Activated B cell treated with CpG ODN at 0.5 μM for 24 hours (primary cell): Measurements from ENCODE around the gene TMEM30B. TPM values are rescaled to one million over a fixed set of nuclear protein-coding genes. Genes with fewer than 3 reads are reported as not detected.

Source experiments
- ATAC-seq: fragments of 200-7000 bp; cut with Tn5 transposase; one replicate; pipeline ENCODE4 v1.10.0; 2021; ENCODE audit warnings: low read depth, mild to moderate bottlenecking, moderate library complexity
- CTCF ChIA-PET: fragments of 350-600 bp; sonication (Branson Sonifier 250); formaldehyde crosslinking; loops from one replicate; lab custom pipeline; 2021; ENCODE audit warnings: antibody characterized with exemption; lab: Charles Lee
- POLR2A ChIA-PET: fragments of 350-600 bp; sonication (Branson Sonifier 250); formaldehyde crosslinking; loops from one replicate; lab custom pipeline; 2021; ENCODE audit warnings: antibody characterized with exemption; lab: Charles Lee
- DNase-seq: peaks from one replicate; pipeline ENCODE4 v3.0.0; 2022
- H3K27ac Mint-ChIP-seq: one replicate; pipeline ENCODE4 v1.8.0; 2020; ENCODE audit warnings: mixed read lengths
- H3K27me3 Mint-ChIP-seq: one replicate; pipeline ENCODE4 v1.8.0; 2021; ENCODE audit warnings: mixed read lengths
- H3K36me3 Mint-ChIP-seq: one replicate; pipeline ENCODE4 v1.8.0; 2021; ENCODE audit warnings: low read depth, mixed read lengths
- H3K4me1 Mint-ChIP-seq: one replicate; pipeline ENCODE4 v1.8.0; 2021; ENCODE audit warnings: mixed read lengths
- H3K4me3 Mint-ChIP-seq: one replicate; pipeline ENCODE4 v1.8.0; 2020; ENCODE audit warnings: mild to moderate bottlenecking, mixed read lengths
- H3K9me3 Mint-ChIP-seq: one replicate; pipeline ENCODE4 v1.8.0; 2020; ENCODE audit warnings: mixed read lengths
- CTCF ChIP-seq: fragments of 200-600 bp; IDR thresholded peaks from one replicate; pipeline ENCODE4 v1.8.0; 2022; ENCODE audit warnings: antibody characterized with exemption, mild to moderate bottlenecking
- intact Hi-C: fragments of 100-400 bp; cut with micrococcal nuclease; formaldehyde crosslinking; loops from one replicate; pipeline ENCODE4 v1.15.1; 2024
- total RNA-seq: library from RNA; stranded (reverse); gene quantifications from 2 replicates; pipeline ENCODE4 v1.2.3, GENCODE V29; 2022

Gene TMEM30B
- total RNA-seq, 1 donor from 2014 or later: not detected

- Mint-ChIP-seq H3K4me3 (no peak overlapping the region), H3K9me3 (no peaks in the 10 kb centered on the region), H3K36me3 (no peaks in the 10 kb centered on the region), H3K27ac (no peak overlapping the region), H3K4me1 (peaks cover 9% of the 10 kb centered on the region), H3K27me3 (peaks cover 5% of the 10 kb centered on the region)
- CTCF ChIA-PET: interaction anchor here (0.8 to 5.5 kb wide), 6 partner anchors 9 to 1070 kb away, joined by 3 to 55 read pairs (median 9); no protein-coding TSS in a partner anchor
- ATAC-seq (no peak), DNase-seq (no peak)
- intact Hi-C loops: loop anchor here (5.0 to 10.0 kb wide), 2 partner anchors 598 to 921 kb away; no protein-coding TSS in a partner anchor
- POLR2A ChIA-PET: no interaction called here
- no peak for TF ChIP-seq CTCF
These were observed 27.9 kb downstream of the TMEM30B start for GRCh38 chr14:61253064-61253738.

GRCh38 chr14:61252369-61253063 is 28.6 kb downstream of the TMEM30B start:
- ATAC-seq: peak; percentile 85
- TF ChIP-seq CTCF: peak; percentile 43
- Mint-ChIP-seq H3K9me3 (no peaks in the 10 kb centered on the region), H3K27me3 (peaks cover 5% of the 10 kb centered on the region), H3K27ac (no peak overlapping the region), H3K36me3 (no peaks in the 10 kb centered on the region), H3K4me3 (no peak overlapping the region), H3K4me1 (peaks cover 9% of the 10 kb centered on the region)
- POLR2A ChIA-PET: no interaction called here
- intact Hi-C loops: loop anchor here (1.0 to 10.0 kb wide), 4 partner anchors 227 to 920 kb away; no protein-coding TSS in a partner anchor
- CTCF ChIA-PET: interaction anchor here (0.8 to 5.5 kb wide), 8 partner anchors 9 to 1069 kb away, joined by 3 to 55 read pairs (median 4); no protein-coding TSS in a partner anchor
- no peak for DNase-seq

- ATAC-seq (no peak), DNase-seq (no peak)
- no peak overlapping the region for H3K4me3 Mint-ChIP-seq
- no peak overlapping the region for H3K27ac Mint-ChIP-seq
- POLR2A ChIA-PET: no interaction called here
- intact Hi-C loops: loop anchor here (5.0 to 10.0 kb wide), 2 partner anchors 595 to 918 kb away; no protein-coding TSS in a partner anchor
- H3K4me1 Mint-ChIP-seq: peaks cover 9% of the 10 kb centered on the region
- no peaks in the 10 kb centered on the region for H3K27me3 Mint-ChIP-seq
- no peaks in the 10 kb centered on the region for H3K36me3 Mint-ChIP-seq
- H3K9me3 Mint-ChIP-seq: no peaks in the 10 kb centered on the region
- no peak for TF ChIP-seq CTCF
- CTCF ChIA-PET: interaction anchor here (1.3 to 5.5 kb wide), 4 partner anchors 19 to 901 kb away, joined by 3 to 55 read pairs (median 4); no protein-coding TSS in a partner anchor
These were observed 31.1 kb downstream of the TMEM30B start for GRCh38 chr14:61250063-61250462.

GRCh38 chr14:61247935-61248334 is 33.2 kb downstream of the TMEM30B start:
- Mint-ChIP-seq H3K36me3 (no peaks in the 10 kb centered on the region), H3K4me3 (no peak overlapping the region), H3K4me1 (peaks cover 4% of the 10 kb centered on the region), H3K9me3 (no peaks in the 10 kb centered on the region), H3K27me3 (no peaks in the 10 kb centered on the region), H3K27ac (no peak overlapping the region)
- CTCF ChIA-PET: interaction anchor here (1.7 kb wide), 1 partner anchor 898 kb away, joined by 4 read pairs; no protein-coding TSS in a partner anchor
- TF ChIP-seq CTCF: no peak
- ATAC-seq (no peak), DNase-seq (no peak)
- intact Hi-C loops: no loop called here
- POLR2A ChIA-PET: no interaction called here

GRCh38 chr14:61246721-61247120 is 34.4 kb downstream of the TMEM30B start:
- H3K9me3 Mint-ChIP-seq: no peaks in the 10 kb centered on the region
- intact Hi-C loops: no loop called here
- peaks cover 3% of the 10 kb centered on the region for H3K27me3 Mint-ChIP-seq
- no peaks in the 10 kb centered on the region for H3K4me1 Mint-ChIP-seq
- CTCF ChIA-PET: no interaction called here
- POLR2A ChIA-PET: no interaction called here
- no peak overlapping the region for H3K4me3 Mint-ChIP-seq
- no peak for ATAC-seq
- TF ChIP-seq CTCF: no peak
- DNase-seq: no peak
- no peaks in the 10 kb centered on the region for H3K36me3 Mint-ChIP-seq
- H3K27ac Mint-ChIP-seq: no peak overlapping the region
